ENCODE results near the gene KRT2. TPM values are rescaled to one million over a fixed set of nuclear protein-coding genes. Genes with fewer than 3 reads are reported as not detected.

Gene KRT2
- total RNA-seq, 1 donor from 2014 or later, result not detected

DNA sequence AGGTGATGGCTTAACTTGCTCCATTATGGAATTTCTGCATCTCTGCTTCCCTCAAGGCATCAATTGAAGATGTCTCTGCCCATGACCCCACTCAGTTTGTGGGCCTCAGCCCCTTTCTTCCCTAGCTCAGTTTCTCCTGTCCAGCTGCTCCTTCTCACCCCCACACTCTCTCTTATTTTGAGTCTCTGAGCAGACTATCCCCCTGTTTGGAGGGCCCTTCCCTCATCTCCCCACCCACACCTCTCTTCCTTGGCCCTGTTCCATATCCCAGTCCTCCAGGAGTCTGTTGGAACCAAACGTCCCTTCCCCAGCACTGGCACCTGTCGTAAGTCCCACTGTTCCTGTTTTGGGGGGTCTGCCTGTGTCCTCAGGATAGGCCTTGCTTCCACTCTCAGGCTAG, 36.5 kb upstream of the KRT2 start:
- no peak for DNase-seq (ENCODE audit: extremely low spot score, unreplicated experiment)
- H3K27me3 Mint-ChIP-seq, result peaks cover 73% of the 10 kb centered on the region
- H3K4me1 Mint-ChIP-seq (ENCODE audit: unreplicated experiment), result peaks cover 13% of the 10 kb centered on the region
- no peak overlapping the region for H3K27ac Mint-ChIP-seq
- no peaks in the 10 kb centered on the region for H3K36me3 Mint-ChIP-seq
- H3K4me3 Mint-ChIP-seq, result no peak overlapping the region
- TF ChIP-seq CTCF (conservative IDR thresholded peaks at IDR 0.05), result no peak
- no peaks in the 10 kb centered on the region for H3K9me3 Mint-ChIP-seq

GRCh38 chr12:52687497-52688385, 35.7 kb upstream of the KRT2 start:
- H3K4me1 Mint-ChIP-seq (ENCODE audit: unreplicated experiment), result peaks cover 13% of the 10 kb centered on the region
- peaks cover 69% of the 10 kb centered on the region for H3K27me3 Mint-ChIP-seq
- H3K27ac Mint-ChIP-seq, result peak overlapping the region; percentile 54
- H3K9me3 Mint-ChIP-seq, result no peaks in the 10 kb centered on the region
- no peak overlapping the region for H3K4me3 Mint-ChIP-seq
- TF ChIP-seq CTCF (conservative IDR thresholded peaks at IDR 0.05), result no peak
- H3K36me3 Mint-ChIP-seq, result no peaks in the 10 kb centered on the region
- DNase-seq (ENCODE audit: extremely low spot score, unreplicated experiment), result no peak

GRCh38 chr12:52686756-52687487, 34.9 kb upstream of the KRT2 start:
- TF ChIP-seq CTCF (conservative IDR thresholded peaks at IDR 0.05), result no peak
- Mint-ChIP-seq H3K4me3 (no peak overlapping the region), H3K4me1 (ENCODE audit: unreplicated experiment) (peaks cover 13% of the 10 kb centered on the region), H3K9me3 (no peaks in the 10 kb centered on the region), H3K27ac (no peak overlapping the region), H3K27me3 (peaks cover 61% of the 10 kb centered on the region), H3K36me3 (no peaks in the 10 kb centered on the region)
- no peak for DNase-seq (ENCODE audit: extremely low spot score, unreplicated experiment)

DNA sequence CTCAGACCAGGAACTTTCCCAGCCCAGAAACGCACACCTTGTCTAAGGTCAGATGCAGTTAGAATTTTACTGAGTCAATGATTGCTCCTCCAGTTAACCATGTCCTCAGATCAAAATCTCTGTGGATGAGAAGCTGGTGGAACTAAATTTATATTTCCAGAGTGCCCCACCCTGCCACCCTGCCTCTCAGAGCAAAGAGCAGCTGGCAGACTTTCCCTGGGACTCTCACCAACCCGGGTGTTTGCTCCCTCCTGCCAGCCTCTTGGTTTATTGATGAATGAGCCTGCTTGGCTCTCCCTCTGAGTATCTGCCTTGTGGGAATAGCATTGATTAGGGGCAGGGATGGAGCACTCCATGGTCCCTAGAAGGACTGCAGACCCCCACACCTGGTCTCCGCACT, 34.1 kb upstream of the KRT2 start:
- H3K4me3 Mint-ChIP-seq, result no peak overlapping the region
- H3K27ac Mint-ChIP-seq, result no peak overlapping the region
- TF ChIP-seq CTCF (conservative IDR thresholded peaks at IDR 0.05), result no peak
- no peak for DNase-seq (ENCODE audit: extremely low spot score, unreplicated experiment)
- H3K4me1 Mint-ChIP-seq (ENCODE audit: unreplicated experiment), result peaks cover 6% of the 10 kb centered on the region
- H3K9me3 Mint-ChIP-seq, result no peaks in the 10 kb centered on the region
- H3K27me3 Mint-ChIP-seq, result peaks cover 61% of the 10 kb centered on the region
- no peaks in the 10 kb centered on the region for H3K36me3 Mint-ChIP-seq

DNA sequence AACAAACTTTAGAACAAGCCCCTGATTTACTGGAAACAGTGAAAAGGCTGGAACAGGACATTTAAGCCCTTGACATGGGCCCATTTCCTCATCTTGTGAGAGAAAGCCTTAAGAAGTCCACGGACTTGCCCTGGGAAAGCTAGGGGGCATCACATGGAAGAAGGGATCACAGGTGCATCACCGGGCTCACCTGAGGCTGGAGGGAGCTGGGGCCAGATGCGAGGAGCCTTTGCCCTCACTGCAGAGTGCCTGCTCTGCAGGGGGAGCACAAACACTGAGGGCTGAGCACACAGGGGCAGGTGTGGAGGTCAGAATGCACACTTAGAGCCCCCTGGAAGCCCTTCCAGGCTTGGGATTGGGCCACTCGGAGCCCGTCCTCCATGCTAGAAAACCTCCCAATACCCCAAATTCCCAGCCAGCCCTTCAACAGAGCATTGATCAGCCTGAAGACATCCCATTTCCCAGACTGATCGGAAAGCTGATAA, 33.4 kb upstream of the KRT2 start:
- no peak overlapping the region for H3K27ac Mint-ChIP-seq
- H3K27me3 Mint-ChIP-seq, result peaks cover 55% of the 10 kb centered on the region
- no peaks in the 10 kb centered on the region for H3K4me1 Mint-ChIP-seq (ENCODE audit: unreplicated experiment)
- no peak overlapping the region for H3K4me3 Mint-ChIP-seq
- no peaks in the 10 kb centered on the region for H3K36me3 Mint-ChIP-seq
- no peak for TF ChIP-seq CTCF (conservative IDR thresholded peaks at IDR 0.05)
- no peaks in the 10 kb centered on the region for H3K9me3 Mint-ChIP-seq
- DNase-seq (ENCODE audit: extremely low spot score, unreplicated experiment), result no peak
